Left renal cortex interstitium (tissue), 4 donors: ENCODE measurements around the gene SLC46A3. TPM values are rescaled to one million over a fixed set of nuclear protein-coding genes. Genes with fewer than 3 reads are reported as not detected.

ENCODE experiments used
- polyA plus RNA-seq, 4 donors: library from polyadenylated mRNA; unstranded; fragments of 120-200 nt; gene quantifications; one replicate each; pipeline ENCODE4 v1.2.1, GENCODE V29; 2013; ENCODE audit not compliant: insufficient read length in 4 of 4

The SLC46A3 gene
- polyA plus RNA-seq, 4 donors, result 1.8 to 3.5 (median 2.2) TPM

Other genes with a start within 250 kb of the SLC46A3 start
- gene FLT1, start 223.8 kb downstream of the SLC46A3 start, polyA plus RNA-seq, result 10 to 100 TPM; 30.4 to 51.8 (median 41.1) TPM
- gene POMP, start 59.8 kb downstream of the SLC46A3 start, polyA plus RNA-seq, result 100 to 1,000 TPM in 1 of 4 donors, 10 to 100 TPM in 3; 73.0 to 105 (median 89.1) TPM
- under 1 TPM; 0.72 to 0.96 (median 0.87) TPM for gene MTUS2, start 101.4 kb upstream of the SLC46A3 start, polyA plus RNA-seq